Measurements from ENCODE around the gene CFAP91.

- TF ChIP-seq FOXP1 (CRISPR knock-in tag; IDR thresholded peaks at IDR 0.05) (no peak), RAD21 (CRISPR knock-in tag; conservative IDR thresholded peaks at IDR 0.05 in 1 of 2, IDR thresholded peaks at IDR 0.05 in 1 of 2) (no peak), BRD4 (IDR thresholded peaks at IDR 0.05) (no peak), SPI1 (IDR thresholded peaks at IDR 0.05; ENCODE audit: borderline replicate concordance, low read depth, low read length) (no peak), GATAD2A (IDR thresholded peaks at IDR 0.05) (no peak), EP300 (IDR thresholded peaks at IDR 0.05; ENCODE audit: low read length) (no peak), ETV6 (IDR thresholded peaks at IDR 0.05; ENCODE audit: borderline replicate concordance in 1 of 2, low read depth in 2 of 2, low read length in 1 of 2) (no peak), ETV6 (CRISPR knock-in tag; IDR thresholded peaks at IDR 0.05; ENCODE audit: borderline replicate concordance) (no peak), CEBPB (tag; IDR thresholded peaks at IDR 0.05) (no peak), CTCF (IDR thresholded peaks at IDR 0.05 in 2 of 3, conservative IDR thresholded peaks at IDR 0.05 in 1 of 3; ENCODE audit: insufficient read depth in 2 of 3, low read depth in 1 of 3, low read length in 3 of 3) (no peak), EZH2 (IDR thresholded peaks at IDR 0.05; ENCODE audit: borderline replicate concordance, low read depth, low read length) (no peak)
These were observed 28.9 kb downstream of the CFAP91 start for GRCh38 chr3:119731560-119732343.
